ENCODE data around the gene SMOC2. TPM values are rescaled to one million over a fixed set of nuclear protein-coding genes. Genes with fewer than 3 reads are reported as not detected.

The SMOC2 gene
- total RNA-seq, 1 donor, result not detected

DNA sequence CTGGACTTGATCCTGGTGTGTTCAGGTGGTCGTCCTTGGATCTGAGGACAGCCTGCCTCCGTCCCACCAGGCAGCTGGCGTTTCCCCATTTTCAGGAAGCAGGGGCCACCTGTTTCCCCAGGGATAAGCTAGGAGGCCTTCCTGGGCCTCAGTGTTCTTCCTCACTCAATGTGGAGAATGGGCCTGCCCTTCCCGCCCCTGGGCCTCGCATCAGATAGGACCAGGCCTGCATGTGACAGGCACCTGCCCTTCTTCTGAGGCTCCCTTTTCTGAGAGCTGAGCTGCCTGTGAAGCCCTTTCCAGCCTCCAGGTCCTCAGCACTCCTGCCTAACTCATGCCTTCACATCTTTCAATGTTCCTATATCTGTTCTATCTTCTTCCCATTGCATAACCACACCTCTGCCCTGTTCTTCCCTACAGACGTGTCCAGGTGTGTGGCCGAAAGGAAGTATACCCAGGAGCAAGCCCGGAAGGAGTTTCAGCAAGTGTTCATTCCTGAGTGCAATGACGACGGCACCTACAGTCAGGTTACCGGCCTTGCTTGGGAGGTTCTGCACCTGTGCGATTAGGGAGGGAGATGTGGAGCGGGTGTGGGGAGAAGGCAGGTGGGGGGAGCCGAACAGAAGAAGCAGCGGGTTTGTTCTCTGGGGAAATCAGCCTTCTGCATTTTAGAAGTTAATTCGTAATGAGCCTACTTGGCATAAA, 85.1 kb downstream of the SMOC2 start:
- DNase-seq (ENCODE audit: low read depth), result no peak
- TF ChIP-seq CTCF (IDR thresholded peaks at IDR 0.05; ENCODE audit: insufficient read depth, low read depth, low read length), result no peak

DNA sequence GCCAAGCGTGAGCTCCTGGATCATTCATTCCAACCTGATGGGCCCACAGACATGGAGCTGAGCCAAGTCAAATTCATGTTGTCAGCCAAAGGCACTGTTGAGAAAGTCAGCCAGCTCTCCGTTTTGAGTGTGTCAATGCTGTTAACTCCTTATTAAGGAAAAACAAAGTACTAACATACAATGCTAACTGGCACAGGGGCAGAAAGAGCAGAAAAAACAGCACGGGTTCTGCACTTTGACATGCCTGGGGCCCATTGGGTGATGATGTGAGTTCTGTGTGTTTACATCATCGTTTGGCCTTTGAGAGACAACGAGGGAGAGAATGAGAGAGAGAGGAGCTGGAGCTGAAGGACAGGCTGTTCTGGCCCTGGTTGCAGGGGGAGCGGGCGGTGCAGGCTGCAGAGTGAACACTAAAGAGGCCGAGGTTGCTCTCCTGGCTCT, 85.9 kb downstream of the SMOC2 start:
- TF ChIP-seq CTCF (IDR thresholded peaks at IDR 0.05; ENCODE audit: insufficient read depth, low read depth, low read length), result no peak
- DNase-seq (ENCODE audit: low read depth), result no peak
- H3K4me3 ChIP-seq (ENCODE audit: low read depth, low read length), result no peak overlapping the region

More for the DNA sequence above, 85.1 kb downstream of the SMOC2 start:
- H3K4me3 ChIP-seq (ENCODE audit: low read depth, low read length), result no peak overlapping the region

GRCh38 chr6:168527451-168528210, 86.6 kb downstream of the SMOC2 start:
- DNase-seq (ENCODE audit: low read depth), result no peak
- TF ChIP-seq CTCF (IDR thresholded peaks at IDR 0.05; ENCODE audit: insufficient read depth, low read depth, low read length), result no peak
- H3K4me3 ChIP-seq (ENCODE audit: low read depth, low read length), result no peak overlapping the region

DNA sequence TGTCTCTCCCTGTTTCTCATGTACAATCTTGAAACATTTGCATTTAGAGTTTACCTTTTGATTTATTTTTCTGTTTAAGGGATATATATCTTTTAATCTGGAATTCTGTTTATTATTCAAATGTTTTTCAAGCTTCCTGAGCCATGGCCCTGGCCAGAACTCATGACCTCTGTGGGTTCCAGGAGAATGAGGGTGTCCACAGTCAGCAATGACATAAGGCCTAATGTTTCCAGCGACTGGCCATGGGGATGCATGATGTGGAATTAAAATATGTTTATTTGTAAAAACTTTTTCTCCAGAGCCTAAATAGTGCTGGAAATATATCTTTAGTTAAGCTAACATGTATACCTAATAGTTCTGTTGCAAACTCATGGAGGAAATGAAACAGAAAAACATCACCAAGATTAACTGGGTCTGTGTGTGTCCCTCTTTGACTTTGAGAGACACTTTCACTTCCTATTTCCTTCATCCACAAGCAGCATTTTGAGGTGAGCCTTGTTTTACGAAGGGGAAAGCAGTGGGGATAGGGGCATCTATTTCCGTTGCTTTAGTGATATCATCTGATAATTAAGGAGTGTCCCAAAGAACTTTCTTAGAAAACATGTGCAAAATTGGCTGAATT, 87.6 kb downstream of the SMOC2 start:
- no peak for DNase-seq (ENCODE audit: low read depth)
- H3K4me3 ChIP-seq (ENCODE audit: low read depth, low read length), result no peak overlapping the region
- no peak for TF ChIP-seq CTCF (IDR thresholded peaks at IDR 0.05; ENCODE audit: insufficient read depth, low read depth, low read length)

DNA sequence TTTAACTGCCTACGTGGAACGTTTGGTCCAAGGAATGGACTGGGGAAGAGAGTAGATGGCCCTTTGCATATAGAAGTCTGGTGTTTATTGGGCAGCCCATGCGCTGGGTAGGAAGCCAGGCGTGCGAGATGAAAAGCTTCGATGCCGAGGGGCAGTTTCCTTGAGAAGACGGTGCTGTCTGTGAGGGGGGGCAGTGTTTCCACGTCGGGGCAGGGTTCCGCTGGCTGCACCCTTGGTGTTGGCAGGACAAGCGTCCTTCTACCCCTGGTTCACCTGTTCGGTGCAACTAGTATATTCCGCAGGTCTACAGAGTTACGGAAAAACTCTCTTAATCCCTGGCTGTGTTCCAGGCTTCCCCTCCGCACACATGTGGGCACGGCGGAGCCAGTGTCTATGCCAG, 88.2 kb downstream of the SMOC2 start:
- no peak for TF ChIP-seq CTCF (IDR thresholded peaks at IDR 0.05; ENCODE audit: insufficient read depth, low read depth, low read length)
- no peak overlapping the region for H3K4me3 ChIP-seq (ENCODE audit: low read depth, low read length)
- no peak for DNase-seq (ENCODE audit: low read depth)

- no peak for DNase-seq (ENCODE audit: low read depth)
- no peak overlapping the region for H3K4me3 ChIP-seq (ENCODE audit: low read depth, low read length)
- no peak for TF ChIP-seq CTCF (IDR thresholded peaks at IDR 0.05; ENCODE audit: insufficient read depth, low read depth, low read length)
Measured at GRCh38 chr6:168530653-168531071, 89.7 kb downstream of the SMOC2 start.

Data from fibroblast of villous mesenchyme (primary cell).